GM21381 (cell line): ENCODE results near the gene SLAMF6.

Source experiments
- ATAC-seq: cut with Tn5 transposase; IDR thresholded peaks from one replicate; pipeline ENCODE4 v1.9.1; 2021; ENCODE audit warnings: mild to moderate bottlenecking, moderate library complexity; ENCODE audit not compliant: unreplicated experiment

SLAMF6 gene

GRCh38 chr1:160474392-160475242 lies 48.4 kb downstream of the SLAMF6 start:
- no peak for ATAC-seq

- no peak for ATAC-seq
Observed at GRCh38 chr1:160472112-160472511, 50.9 kb downstream of the SLAMF6 start.

GRCh38 chr1:160471253-160471652 lies 51.8 kb downstream of the SLAMF6 start:
- no peak for ATAC-seq

DNA sequence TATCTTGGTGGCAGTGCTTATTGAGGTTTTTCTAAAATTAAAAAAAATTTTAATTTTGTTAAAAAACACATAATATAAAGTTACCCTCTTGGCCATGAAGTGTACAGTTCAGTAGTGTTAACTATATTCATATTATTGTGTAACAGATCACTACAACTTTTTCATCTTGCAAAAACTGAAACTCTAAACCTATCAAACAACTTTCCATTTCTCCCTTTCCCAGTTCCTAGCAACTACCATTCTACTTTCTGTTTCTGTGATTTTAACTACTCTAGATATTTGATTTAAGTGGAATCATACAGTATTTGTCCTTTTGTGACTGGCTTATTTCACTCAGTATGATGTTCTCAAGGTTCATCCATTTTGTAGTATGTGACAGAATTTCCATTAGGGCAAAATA lies 55.5 kb downstream of the SLAMF6 start:
- ATAC-seq: no peak

GRCh38 chr1:160466961-160467360 lies 56.1 kb downstream of the SLAMF6 start:
- ATAC-seq: no peak

DNA sequence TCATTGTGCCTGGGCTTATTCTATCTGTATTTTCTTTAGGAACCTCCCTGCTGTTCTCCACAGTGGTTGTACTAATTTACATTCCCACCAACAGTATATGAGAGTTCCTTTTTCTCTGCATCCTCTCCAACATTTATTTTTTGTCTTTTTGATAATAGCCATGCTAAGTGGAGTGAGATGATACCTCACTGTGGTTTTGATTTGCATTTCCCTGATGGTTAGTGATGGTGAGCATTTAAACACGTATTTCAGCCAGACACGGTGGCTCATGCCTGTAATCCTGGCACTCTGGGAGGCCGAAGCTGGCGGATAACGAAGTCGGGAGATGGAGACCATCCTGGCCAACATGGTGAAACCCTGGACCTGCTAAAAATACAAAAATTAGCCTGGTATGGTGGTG lies 57.9 kb downstream of the SLAMF6 start:
- no peak for ATAC-seq

GRCh38 chr1:160460683-160461287 lies 62.3 kb downstream of the SLAMF6 start:
- ATAC-seq: no peak

DNA sequence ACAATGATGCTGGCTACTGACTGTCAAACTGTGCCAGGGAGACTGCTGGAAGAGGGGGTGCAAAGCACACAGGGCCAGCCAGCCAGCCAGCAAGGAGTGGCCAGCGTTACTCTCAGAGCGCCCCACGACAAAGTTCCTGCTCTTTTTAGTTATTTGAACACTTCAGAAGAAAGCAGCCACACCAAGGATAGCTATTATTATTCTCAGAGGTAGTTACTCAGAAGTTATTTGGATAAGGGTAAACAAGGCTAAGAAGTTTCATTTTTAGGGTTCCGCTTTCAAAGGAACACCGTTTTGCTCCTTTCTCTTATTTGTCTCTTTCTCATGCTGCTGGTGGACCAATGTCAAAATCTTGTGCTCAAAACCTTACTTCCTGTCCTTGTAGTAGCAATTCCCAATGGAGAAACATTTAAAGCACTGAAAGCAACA lies 62.8 kb downstream of the SLAMF6 start:
- ATAC-seq: no peak

DNA sequence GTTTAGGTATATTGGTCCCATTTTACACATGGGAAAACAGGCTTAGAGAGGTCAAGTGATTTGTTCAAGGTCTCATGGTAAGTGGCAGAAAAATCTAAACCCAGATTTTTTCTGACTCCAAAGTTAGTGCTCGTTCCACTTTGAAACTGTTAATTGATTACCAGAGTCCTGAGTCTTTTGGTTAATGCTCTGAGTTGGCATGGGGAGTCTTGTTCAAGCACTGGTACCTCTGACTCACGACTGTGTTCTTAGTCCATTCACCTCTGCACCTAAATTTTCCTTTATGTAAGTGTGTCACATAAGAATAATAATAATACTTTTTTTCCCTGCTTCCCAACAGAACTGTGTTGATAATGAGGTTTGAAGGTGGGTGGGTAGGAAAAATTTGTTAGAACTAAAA lies 63.4 kb downstream of the SLAMF6 start:
- no peak for ATAC-seq

DNA sequence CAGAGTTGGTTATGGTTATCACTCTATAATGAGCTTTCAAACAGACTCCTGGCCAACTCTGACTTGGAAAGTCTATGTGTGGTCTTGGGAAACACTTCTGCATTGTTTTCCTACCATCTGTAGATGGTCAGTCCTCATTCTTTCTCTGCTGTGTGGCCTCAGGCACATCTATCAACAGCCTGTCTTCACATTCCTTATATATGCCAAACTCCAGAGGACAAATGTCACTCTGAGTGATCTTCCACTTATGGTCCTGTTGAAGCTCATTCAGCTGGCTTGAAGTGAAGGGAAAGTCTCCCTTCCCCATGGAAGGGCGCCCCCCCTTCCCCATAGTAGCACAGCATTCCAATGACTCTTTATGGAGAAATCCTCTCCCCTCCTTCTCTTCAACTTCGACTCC lies 64.0 kb downstream of the SLAMF6 start:
- no peak for ATAC-seq

- no peak for ATAC-seq
Observed at GRCh38 chr1:160455153-160455517, 67.9 kb downstream of the SLAMF6 start.

DNA sequence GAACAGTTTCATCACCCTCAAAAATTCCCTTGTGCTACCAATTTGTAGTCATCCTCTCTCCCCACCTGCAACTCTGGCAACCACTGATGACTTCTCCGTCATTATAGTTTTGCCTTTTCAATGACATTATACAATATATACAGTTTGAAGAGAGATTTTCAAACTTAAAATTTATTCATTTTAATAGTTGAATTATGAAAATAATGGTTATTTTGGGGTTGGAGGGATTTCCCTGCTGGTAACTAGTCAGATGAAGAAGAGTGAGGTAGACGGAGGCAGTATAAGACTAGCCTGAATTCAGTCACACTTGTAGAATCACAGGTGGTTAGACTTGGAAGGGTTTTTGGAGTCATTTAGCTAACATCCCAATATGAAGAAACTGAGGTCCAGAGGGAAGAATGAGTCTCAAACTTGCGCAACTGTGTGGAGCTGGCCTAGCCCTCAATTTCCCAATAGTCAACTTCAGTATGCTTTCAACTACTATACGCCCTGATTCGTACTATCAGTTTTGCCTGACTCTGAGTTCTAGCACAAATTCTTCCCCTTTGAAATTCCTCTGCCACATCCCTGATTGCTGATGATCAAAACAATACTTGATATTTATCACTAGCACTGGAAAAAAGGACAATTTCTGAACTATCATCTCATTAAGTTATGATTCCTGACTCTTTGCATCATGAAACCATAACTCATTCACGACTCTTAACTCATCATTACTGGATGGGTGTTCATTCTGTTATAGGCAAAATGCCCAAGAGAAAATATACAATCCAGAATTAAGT lies 68.5 kb downstream of the SLAMF6 start:
- ATAC-seq: no peak

DNA sequence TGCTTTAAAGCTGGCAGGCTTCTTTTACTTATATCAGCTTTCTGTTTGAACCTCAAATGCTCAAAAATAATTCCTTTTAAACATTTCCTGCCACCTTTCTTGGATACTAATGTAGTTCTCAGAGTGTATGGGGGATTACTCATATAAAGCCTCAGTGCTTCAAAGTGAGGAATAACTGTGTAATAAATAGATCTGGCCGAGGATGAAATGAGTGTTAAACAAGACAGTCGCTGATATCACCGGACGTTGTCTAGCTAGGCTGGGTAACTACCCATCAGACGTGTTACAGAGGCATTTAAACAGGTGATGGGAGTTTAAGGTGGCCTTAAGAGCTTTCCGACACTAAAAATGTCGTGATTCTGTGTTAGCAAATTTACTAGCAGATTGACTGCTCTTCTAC lies 69.6 kb downstream of the SLAMF6 start:
- ATAC-seq: peak; percentile 42

- ATAC-seq: peak; percentile 29
Observed at GRCh38 chr1:160451859-160452232, 71.2 kb downstream of the SLAMF6 start.

DNA sequence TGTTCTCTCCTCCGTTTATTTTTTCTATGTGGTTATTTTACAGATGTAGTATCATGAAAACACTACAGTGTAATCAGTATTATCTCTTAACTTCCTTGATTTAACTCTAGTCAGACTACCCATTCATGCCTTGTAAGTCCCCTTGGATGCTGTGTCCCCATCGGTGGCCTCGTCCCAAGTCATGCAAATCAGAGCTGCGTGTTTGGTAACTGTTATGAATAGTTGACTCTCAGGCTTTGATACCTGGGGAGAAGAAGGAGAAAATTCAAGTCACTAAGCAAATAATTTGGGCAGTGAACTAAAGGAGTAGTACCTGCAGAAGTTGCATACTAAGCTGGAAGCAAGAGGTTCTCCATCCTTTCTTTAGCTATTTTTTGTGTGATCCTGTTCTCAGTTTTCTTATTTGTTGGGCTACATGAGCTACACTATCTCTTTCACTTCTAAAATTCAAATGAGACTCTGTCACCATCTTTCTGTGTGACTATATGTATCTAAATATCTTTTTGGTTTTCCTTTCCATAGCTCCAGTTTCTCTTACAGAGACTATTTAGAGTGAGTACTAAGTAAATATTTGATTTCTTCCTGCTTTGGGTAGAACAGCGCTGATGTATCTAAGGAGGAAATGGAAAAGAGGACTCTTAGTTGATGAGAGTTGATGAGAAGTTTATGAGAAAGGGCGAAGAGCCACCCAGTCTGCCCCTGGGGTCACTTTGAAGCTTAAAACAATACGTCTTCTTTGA lies 71.8 kb downstream of the SLAMF6 start:
- ATAC-seq: peak; percentile 44

DNA sequence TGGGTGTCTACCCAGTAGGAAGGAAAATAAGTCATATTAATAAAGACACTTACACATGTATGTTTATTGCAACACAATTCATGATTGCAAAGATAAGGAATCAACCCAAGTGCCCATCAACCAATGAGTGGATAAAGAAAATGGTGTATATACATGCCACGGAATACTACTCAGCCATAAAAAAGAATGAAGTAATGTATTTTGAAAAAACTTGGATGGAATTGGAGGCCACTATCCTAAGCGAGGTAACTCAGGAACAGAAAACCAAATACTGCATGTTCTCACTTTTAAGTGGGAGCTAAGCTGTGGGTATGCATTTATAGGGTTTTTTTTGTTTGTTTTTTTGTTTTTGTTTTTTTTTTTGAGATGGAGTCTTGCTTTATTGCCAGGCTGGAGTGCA lies 73.6 kb downstream of the SLAMF6 start:
- no peak for ATAC-seq

- no peak for ATAC-seq
Observed at GRCh38 chr1:160446945-160447600, 76.0 kb downstream of the SLAMF6 start.

- ATAC-seq: no peak
Observed at GRCh38 chr1:160439718-160440117, 83.3 kb downstream of the SLAMF6 start.

- no peak for ATAC-seq
Observed at GRCh38 chr1:160438935-160439334, 84.1 kb downstream of the SLAMF6 start.

- peak; percentile 6 for ATAC-seq
Observed at GRCh38 chr1:160438317-160438918, 84.6 kb downstream of the SLAMF6 start.
